GM12892 (cell line): ENCODE results near the gene PRR16.

Experiments
- POLR2AphosphoS5 ChIP-seq: IDR thresholded peaks from 2 replicates; pipeline ENCODE4 v1.6.1; 2011; ENCODE audit warnings: low read depth, low read length, control low read depth
- TAF1 ChIP-seq: IDR thresholded peaks from 2 replicates; pipeline ENCODE4 v1.6.1; 2011; ENCODE audit warnings: low read depth, mild to moderate bottlenecking, control low read depth, low read length, borderline replicate concordance

DNA sequence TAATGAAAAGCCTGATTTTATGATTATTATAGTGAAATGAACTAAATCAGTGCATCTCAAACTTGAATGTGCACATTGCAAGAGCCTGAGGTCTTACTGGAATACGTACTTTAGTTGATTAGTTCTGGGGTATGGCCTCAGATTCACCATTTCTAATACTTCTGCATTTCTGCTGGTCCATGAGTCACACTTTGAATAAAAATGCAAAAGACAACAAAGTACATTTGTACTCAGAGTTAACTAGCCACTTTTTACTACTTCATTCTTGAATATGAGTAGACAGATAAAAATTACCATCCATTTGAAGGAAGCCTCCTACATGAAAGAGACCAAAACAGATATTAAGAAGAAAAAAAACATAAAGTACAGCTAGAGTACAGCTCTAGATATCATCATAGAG lies 27.1 kb upstream of the PRR16 start:
- no peak for TF ChIP-seq TAF1
- no peak for TF ChIP-seq POLR2AphosphoS5
